OCI-LY3 (cell line): ENCODE measurements around the gene HYAL4.

Experiments used
- EZH2phosphoT487 ChIP-seq: fragments of 200-600 bp; shearing (Covaris generic); IDR thresholded peaks from 2 replicates; pipeline ENCODE4 v1.6.1; 2018; ENCODE audit warnings: antibody characterized with exemption, mixed run types, low read depth
- TF ChIP-seq, protein P1 (sequence below): fragments of 200-600, 300-600 bp; sonication (generic); IDR thresholded peaks from 2 replicates; pipeline ENCODE4 v1.5.1; 2014; ENCODE audit warnings: antibody characterized with exemption, low read length, low read depth

DNA sequence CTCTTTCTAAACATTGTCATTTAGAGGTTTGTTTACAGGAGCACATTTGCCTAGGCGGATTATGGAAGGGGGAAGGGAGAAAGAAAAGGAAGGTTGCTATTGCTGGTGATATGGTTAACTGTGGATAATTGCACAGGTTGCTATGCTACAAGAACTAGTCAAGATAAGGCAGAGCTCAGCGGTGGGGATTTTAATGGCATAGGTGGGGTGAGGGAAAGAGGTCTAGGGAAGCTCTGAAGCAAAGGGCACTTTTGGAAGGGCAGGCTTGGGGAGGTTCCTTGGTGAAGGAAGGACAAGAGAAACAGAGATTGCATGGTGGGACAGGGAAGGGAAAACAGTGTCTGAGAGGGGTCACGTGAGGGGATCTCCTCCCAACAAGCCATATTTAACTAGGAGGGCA lies 19.5 kb downstream of the HYAL4 start:
- TF ChIP-seq, protein P1, sequence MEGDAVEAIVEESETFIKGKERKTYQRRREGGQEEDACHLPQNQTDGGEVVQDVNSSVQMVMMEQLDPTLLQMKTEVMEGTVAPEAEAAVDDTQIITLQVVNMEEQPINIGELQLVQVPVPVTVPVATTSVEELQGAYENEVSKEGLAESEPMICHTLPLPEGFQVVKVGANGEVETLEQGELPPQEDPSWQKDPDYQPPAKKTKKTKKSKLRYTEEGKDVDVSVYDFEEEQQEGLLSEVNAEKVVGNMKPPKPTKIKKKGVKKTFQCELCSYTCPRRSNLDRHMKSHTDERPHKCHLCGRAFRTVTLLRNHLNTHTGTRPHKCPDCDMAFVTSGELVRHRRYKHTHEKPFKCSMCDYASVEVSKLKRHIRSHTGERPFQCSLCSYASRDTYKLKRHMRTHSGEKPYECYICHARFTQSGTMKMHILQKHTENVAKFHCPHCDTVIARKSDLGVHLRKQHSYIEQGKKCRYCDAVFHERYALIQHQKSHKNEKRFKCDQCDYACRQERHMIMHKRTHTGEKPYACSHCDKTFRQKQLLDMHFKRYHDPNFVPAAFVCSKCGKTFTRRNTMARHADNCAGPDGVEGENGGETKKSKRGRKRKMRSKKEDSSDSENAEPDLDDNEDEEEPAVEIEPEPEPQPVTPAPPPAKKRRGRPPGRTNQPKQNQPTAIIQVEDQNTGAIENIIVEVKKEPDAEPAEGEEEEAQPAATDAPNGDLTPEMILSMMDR = no peak
- no peak for TF ChIP-seq EZH2phosphoT487
